GM19438 (cell line): ENCODE data around the gene NCKAP5.

Source experiments
- ATAC-seq: cut with Tn5 transposase; IDR thresholded peaks from one replicate; pipeline ENCODE4 v1.9.1; 2021; ENCODE audit warnings: low read depth; ENCODE audit not compliant: unreplicated experiment

The NCKAP5 gene

DNA sequence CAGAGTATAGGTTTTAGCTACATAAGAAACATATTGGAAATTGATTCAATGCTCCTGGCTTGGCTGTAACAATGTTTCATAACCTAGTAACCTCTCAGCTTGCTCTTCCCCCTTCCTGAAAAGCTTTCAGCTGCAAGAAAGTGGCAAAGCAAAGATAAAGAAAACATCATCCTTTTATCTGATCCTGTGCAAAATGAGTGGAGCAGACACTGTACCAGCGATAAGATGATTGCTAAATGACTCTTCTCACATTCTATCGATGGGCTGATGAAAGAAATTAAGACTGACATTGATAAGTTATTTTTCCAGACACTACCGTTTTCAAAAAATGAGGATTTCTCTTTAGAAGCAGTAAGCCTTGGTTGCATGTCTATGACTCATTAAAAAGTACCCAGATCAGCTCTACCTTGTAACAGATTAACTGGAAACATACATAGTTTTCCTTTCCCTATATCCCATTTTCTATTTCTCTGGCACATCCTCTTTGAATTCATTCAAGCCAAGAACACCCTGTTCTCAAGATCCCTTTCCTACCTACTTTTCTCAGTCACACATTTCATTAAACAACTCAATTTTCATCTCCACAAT is 811.2 kb downstream of the NCKAP5 start:
- ATAC-seq: no peak

GRCh38 chr2:132754867-132755472 is 813.3 kb downstream of the NCKAP5 start:
- ATAC-seq: no peak

DNA sequence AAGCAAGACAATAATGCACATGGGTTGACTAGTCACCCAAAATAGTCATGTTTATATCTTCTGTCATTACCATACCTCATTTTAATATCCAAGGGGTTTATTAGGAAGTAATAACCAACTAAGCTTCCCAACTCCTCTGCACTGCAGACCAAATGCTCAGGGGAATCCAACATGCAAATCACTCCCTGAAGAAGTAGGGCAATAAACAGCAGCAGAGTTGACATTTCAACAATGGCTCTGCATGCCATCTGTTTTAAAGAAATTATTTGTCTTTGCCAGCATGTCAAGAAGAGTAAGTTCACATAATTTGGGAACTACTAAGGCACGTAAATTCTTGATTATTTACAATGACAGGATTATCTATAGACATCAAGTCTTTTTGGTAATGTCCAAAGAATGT is 813.9 kb downstream of the NCKAP5 start:
- ATAC-seq: no peak

GRCh38 chr2:132752421-132753206 is 815.6 kb downstream of the NCKAP5 start:
- no peak for ATAC-seq

- ATAC-seq: no peak
These were observed 816.4 kb downstream of the NCKAP5 start for GRCh38 chr2:132751836-132752235.

GRCh38 chr2:132750606-132751005 is 817.7 kb downstream of the NCKAP5 start:
- ATAC-seq: no peak

- peak; percentile 83 for ATAC-seq
These were observed 821.2 kb downstream of the NCKAP5 start for GRCh38 chr2:132747046-132747445.

DNA sequence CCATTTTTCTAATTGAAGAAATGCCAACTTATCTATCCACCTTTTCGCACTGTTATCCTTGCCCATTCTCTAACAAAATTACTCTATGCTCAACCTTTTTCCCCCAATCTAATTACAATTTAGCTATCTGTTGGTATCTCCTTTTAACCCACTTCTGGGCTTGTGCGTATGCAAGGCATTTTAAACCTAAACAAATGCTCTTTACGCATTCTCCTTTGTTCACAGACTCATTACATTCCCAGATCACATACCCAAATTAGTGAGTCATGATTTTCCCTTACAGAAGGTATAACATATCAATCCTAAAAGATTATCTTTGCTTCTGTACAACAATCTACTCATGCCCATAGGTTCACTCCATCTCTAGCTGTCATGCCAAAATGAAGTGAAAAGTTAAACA is 826.5 kb downstream of the NCKAP5 start:
- no peak for ATAC-seq

GRCh38 chr2:132740081-132740720 is 828.1 kb downstream of the NCKAP5 start:
- no peak for ATAC-seq

DNA sequence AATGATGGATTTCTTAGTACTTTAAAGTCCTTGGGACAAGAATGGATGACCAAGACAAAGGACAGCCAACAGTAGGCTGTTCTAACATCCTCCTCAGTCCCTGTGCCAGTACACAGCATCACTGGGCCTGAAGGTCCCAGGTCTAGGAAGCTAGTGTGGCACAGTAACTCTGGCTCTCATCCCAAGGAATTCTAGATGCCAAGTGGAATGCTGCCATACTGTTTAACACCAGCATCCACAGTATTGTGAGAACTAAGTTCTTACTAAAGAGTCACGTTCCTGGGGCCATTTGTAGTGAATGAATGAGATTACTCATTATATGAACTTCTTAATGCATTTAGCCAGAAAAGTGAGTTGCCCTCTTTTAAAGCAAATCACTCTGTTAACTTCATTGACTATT is 830.0 kb downstream of the NCKAP5 start:
- ATAC-seq: no peak

DNA sequence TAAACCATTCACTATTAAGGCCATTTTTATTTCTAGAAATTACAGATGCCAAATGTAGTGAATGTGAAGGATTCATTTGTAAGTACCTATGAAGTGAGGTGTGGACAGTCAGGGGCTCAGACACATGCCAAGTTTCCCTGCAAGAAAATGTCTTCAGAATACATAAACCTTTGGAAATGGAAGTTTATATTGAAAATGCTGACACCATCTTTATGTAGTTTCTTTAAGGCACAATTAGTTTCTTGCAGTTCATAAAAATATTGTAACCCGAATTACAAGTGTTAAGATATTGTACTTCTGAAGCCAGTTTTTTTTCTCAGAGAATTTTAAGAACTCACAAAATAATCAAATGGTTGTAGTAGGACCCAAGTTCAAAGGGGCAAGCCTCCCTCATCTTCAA is 832.2 kb downstream of the NCKAP5 start:
- no peak for ATAC-seq

DNA sequence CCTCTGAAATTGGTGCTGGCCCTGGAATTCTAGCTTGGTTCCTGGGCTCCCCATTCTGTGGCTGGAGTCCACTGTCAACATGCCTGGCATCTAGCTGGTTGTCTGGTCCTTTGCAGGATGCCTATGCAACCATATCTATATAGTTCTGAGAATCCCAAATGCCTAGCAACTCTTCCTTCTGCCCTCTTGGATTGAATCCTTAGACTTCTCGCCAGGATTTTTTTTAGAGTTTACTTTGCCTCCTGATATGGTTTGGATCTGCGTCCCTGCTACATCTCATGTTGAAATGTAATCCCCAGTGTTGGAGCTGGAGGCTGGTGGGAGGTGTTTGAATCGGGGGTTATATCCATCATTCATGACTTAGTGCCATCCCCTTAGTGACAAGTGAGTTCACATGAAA is 833.3 kb downstream of the NCKAP5 start:
- no peak for ATAC-seq

DNA sequence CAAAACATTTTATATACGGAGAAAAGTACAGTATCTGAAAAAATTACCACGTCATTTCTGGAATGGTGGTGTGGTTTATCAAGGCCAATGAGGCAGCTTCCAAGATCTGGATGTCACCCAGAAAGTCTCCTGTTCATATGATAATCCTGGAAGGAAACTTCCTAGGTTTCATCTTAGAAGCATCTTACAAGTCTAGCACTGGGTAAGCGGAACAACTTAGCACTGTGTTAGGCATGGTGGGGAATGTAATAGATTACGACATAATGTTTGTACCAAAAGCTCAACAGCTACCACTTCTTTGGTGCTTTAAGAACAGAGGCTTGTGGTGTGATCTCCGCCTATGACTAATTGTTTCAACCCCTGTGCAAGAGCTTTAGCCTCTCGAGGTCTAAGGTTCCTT is 835.2 kb downstream of the NCKAP5 start:
- ATAC-seq: no peak

DNA sequence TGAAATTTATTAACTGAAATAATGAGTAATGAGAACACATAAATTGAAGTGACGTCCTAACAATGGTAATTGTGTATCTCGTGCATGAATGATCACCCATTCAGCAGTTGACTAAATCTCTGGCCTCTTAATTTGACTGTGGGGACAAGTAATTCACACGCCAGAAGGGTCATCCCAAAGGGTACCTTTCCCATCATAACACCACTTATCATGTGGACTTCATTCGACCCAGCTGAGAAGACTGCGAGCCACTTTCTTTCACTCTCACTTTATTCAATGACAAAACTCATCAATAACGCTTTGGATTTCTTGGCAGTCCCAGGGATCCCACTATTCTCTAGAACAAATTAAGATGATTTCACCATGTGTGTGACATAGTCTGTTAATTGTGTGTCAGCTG is 835.6 kb downstream of the NCKAP5 start:
- ATAC-seq: no peak

DNA sequence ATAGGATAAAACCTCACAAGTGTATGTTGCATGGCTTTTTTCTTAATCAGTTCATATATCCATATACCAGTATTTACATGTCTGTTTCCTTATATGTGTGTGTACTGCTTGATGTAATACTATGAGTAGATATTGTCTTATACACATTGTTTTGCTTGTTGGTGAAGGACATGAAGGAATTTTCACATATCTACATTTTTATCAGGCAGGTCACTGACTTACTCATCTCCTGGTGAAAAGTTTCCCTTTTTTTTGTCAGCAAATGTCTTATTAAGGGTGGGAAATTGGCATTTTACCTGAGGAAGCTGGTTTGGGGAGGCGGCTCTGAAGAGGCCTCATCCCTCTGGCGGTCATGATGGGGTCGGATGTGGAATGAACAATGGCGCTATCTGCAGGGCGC is 836.8 kb downstream of the NCKAP5 start:
- ATAC-seq: no peak

DNA sequence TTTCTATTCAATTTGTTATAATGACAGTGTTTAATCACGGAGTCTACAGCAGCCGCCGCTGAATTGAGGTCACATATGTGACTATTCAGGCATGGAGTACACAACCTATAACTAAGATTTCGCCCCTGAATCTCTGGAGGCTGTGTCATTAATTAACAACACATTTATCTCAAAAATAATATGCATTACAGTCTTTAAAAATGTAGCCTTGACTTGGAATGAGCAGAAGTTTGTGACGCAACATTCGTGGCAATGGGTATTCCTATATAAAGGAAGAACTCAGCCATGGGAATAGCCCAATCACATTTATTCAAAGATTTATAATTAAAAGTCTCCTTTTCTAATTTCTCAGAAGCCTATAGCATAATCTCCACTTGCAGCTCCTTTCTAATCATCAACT is 837.7 kb downstream of the NCKAP5 start:
- no peak for ATAC-seq

GRCh38 chr2:132729522-132729921 is 838.7 kb downstream of the NCKAP5 start:
- no peak for ATAC-seq

DNA sequence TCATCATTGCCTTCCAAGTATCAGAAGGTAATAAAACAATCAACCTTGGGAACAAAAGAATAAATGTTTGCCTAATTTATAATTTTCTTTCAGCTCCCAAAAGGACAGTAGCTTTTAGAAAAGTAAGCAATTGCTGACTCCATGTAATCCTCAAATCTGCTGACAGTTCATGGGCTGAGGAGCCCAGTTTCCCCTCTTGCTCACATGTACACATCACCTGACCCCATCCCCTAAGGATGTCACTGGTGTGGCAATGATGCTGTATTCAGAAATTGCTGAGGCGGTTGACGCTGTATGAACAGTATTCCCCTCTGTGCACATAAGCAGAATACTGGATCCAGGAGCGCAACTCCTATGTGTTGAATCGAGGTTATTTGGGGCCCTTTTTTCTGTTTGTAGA is 842.1 kb downstream of the NCKAP5 start:
- ATAC-seq: no peak

GRCh38 chr2:132725748-132726147 is 842.5 kb downstream of the NCKAP5 start:
- no peak for ATAC-seq

DNA sequence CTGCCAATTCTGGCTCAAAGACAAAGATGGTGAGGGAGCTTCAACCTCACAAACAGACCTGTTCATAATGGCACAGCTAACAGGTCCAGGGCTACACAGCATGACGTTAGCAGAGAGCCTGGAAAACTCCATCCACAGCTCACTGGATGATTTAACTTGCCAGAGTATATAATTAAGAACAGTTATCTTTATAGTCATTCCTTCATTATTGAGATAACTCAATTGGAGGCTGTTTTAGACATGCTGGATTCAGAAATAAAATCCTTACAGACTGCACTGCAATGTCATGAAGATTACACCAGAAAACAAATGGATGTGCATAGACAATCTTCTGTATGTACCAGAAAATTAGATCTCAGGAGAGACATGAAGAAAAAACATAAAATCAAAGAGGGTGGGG is 843.1 kb downstream of the NCKAP5 start:
- no peak for ATAC-seq

DNA sequence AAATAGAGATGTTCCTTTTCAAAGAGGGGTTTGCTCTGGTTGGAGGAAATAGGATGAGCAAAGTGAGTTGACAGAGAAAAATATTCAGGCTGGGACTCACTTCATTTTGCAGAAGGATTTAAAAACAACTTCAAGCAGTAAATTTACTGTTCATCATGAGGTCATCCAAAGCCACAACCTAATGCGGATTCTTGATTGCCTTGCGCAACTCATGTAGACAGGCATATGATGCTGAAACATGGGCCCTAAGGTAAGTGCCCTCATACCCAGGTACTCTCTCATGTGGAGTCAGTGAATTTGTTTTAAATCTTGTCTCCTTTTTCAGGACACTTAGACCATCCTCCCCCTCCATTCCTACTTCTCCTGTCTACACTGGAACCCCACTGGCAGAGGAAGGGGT is 846.3 kb downstream of the NCKAP5 start:
- no peak for ATAC-seq

- no peak for ATAC-seq
These were observed 847.9 kb downstream of the NCKAP5 start for GRCh38 chr2:132720393-132720792.
